CD14-positive monocyte (primary cell): ENCODE data around the gene DENND6B. TPM values are rescaled to one million over a fixed set of nuclear protein-coding genes. Genes with fewer than 3 reads are reported as not detected.

ENCODE experiments used
- DNase-seq, 3 donors: peaks; one replicate each; pipeline ENCODE4 v3.0.0-alpha.2; 2011 to 2022
- H2AFZ ChIP-seq: 2 replicates; pipeline ENCODE4 v1.6.0; 2012; ENCODE audit warnings: mild to moderate bottlenecking, low read depth, low read length, inconsistent platforms; ENCODE audit not compliant: insufficient read depth, poor library complexity, severe bottlenecking
- H3K27ac ChIP-seq, 2 donors: 1 replicate in 1 of 2; 2 replicates in 1 of 2; pipeline ENCODE4 v1.5.1; 2012 to 2013; ENCODE audit warnings: low read length in 2 of 2, control low read depth in 1 of 2, inconsistent platforms in 1 of 2, low read depth in 1 of 2, mild to moderate bottlenecking in 1 of 2
- H3K27me3 ChIP-seq, 2 donors: one replicate each; pipeline versions ENCODE4 v1.6.0 to v1.6.1; 2011 to 2013; ENCODE audit warnings: low read length in 2 of 2; ENCODE audit not compliant: control insufficient read depth in 2 of 2, insufficient read depth in 2 of 2
- H3K36me3 ChIP-seq, 2 donors: replicated peaks in 1 of 2; 1 replicate in 1 of 2; 2 replicates in 1 of 2; pipeline versions ENCODE4 v1.5.1 to v1.6.1; 2012 to 2013; ENCODE audit warnings: low read length in 2 of 2, control low read depth in 1 of 2, inconsistent platforms in 1 of 2, mild to moderate bottlenecking in 1 of 2; ENCODE audit not compliant: insufficient read depth in 2 of 2, control insufficient read depth in 1 of 2
- H3K4me1 ChIP-seq, 2 donors: 1 replicate in 1 of 2; 2 replicates in 1 of 2; pipeline versions ENCODE4 v1.5.1 to v1.6.1; 2012 to 2013; ENCODE audit warnings: low read length in 2 of 2, control low read depth in 1 of 2, inconsistent platforms in 1 of 2, mild to moderate bottlenecking in 1 of 2, moderate library complexity in 1 of 2; ENCODE audit not compliant: insufficient read depth in 2 of 2, control insufficient read depth in 1 of 2
- H3K4me2 ChIP-seq: replicated peaks from 2 replicates; pipeline ENCODE3; 2012; ENCODE audit warnings: low read length, moderate library complexity, mild to moderate bottlenecking; ENCODE audit not compliant: poor library complexity, severe bottlenecking; ENCODE audit errors: extremely low read depth
- H3K4me3 ChIP-seq, 3 experiments: fragments of 200-600 bp in 1 of 3; sonication (generic) in 1 of 3; replicated peaks in 1 of 3; 1 replicate in 2 of 3; 2 replicates in 1 of 3; pipeline ENCODE4 v1.5.1; 2011 to 2013; ENCODE audit warnings: low read length in 3 of 3, mild to moderate bottlenecking in 3 of 3, control low read depth in 2 of 3, low read depth in 2 of 3, inconsistent platforms in 1 of 3, moderate library complexity in 1 of 3
- H3K79me2 ChIP-seq: 2 replicates; pipeline ENCODE4 v1.6.0; 2012; ENCODE audit warnings: mild to moderate bottlenecking, control low read depth, inconsistent platforms, low read length, moderate library complexity; ENCODE audit not compliant: insufficient read depth
- H3K9ac ChIP-seq: 2 replicates; pipeline ENCODE4 v1.6.0; 2017; ENCODE audit warnings: low read length, mild to moderate bottlenecking; ENCODE audit not compliant: insufficient read depth, poor library complexity, severe bottlenecking
- H3K9me3 ChIP-seq, 2 donors: replicated peaks in 1 of 2; 1 replicate in 1 of 2; 2 replicates in 1 of 2; pipeline versions ENCODE4 v1.5.1 to v1.6.1; 2012 to 2013; ENCODE audit warnings: low read length in 2 of 2, control low read depth in 1 of 2; ENCODE audit not compliant: control insufficient read depth in 1 of 2, insufficient read depth in 1 of 2
- H4K20me1 ChIP-seq: 2 replicates; pipeline ENCODE4 v1.6.0; 2012; ENCODE audit warnings: mild to moderate bottlenecking, low read length, control low read depth, moderate library complexity; ENCODE audit not compliant: insufficient read depth
- H3K27ac Mint-ChIP-seq, 7 donors: one replicate each; pipeline ENCODE4 v1.8.0; 2020; ENCODE audit warnings: mild to moderate bottlenecking in 7 of 7, mixed read lengths in 7 of 7, moderate library complexity in 6 of 7, inconsistent platforms in 2 of 7
- H3K27me3 Mint-ChIP-seq, 3 donors: one replicate each; pipeline ENCODE4 v1.8.0; 2021 to 2022; ENCODE audit warnings: low read depth in 3 of 3, mild to moderate bottlenecking in 3 of 3, mixed read lengths in 3 of 3, moderate library complexity in 3 of 3, inconsistent platforms in 1 of 3
- H3K36me3 Mint-ChIP-seq, 2 donors: one replicate each; pipeline ENCODE4 v1.8.0; 2020; ENCODE audit warnings: mixed read lengths in 2 of 2, inconsistent platforms in 1 of 2, mild to moderate bottlenecking in 1 of 2
- H3K4me1 Mint-ChIP-seq: one replicate; pipeline ENCODE4 v1.8.0; 2020; ENCODE audit warnings: mild to moderate bottlenecking, mixed read lengths
- H3K4me3 Mint-ChIP-seq, 2 donors: one replicate each; pipeline ENCODE4 v1.8.0; 2020; ENCODE audit warnings: mild to moderate bottlenecking in 2 of 2, mixed read lengths in 2 of 2, moderate library complexity in 1 of 2
- H3K9me3 Mint-ChIP-seq, 7 donors: one replicate each; pipeline ENCODE4 v1.8.0; 2020 to 2022; ENCODE audit warnings: mixed read lengths in 7 of 7, mild to moderate bottlenecking in 6 of 7, moderate library complexity in 6 of 7, inconsistent platforms in 2 of 7
- CTCF ChIP-seq: fragments of 200-600 bp; IDR thresholded peaks from one replicate; pipeline ENCODE4 v1.8.0; 2022; ENCODE audit warnings: antibody characterized with exemption, mild to moderate bottlenecking
- WGBS: methylation state at CpG from one replicate; pipeline ENCODE4 v1.1.5; 2013; ENCODE audit warnings: missing lambda C conversion rate; ENCODE audit not compliant: insufficient coverage; 5-methylcytosine and 5-hydroxymethylcytosine counted together
- intact Hi-C, 2 donors: fragments of 100-400 bp; cut with micrococcal nuclease; formaldehyde crosslinking; loops; one replicate each; pipeline versions ENCODE4 v1.15.0 to v1.15.1; 2023
- polyA plus RNA-seq, 3 donors: library from polyadenylated mRNA; depleted of rRNA in 1 of 3; unstranded in 2 of 3; stranded (reverse) in 1 of 3; fragments of 300-500 nt in 2 of 3; fragments of >200 nt in 1 of 3; fragmentation: Illumina TruSeq in 2 of 3; gene quantifications; 1 replicate in 2 of 3; 2 replicates in 1 of 3; pipeline ENCODE4 v1.2.3, GENCODE V29; 2012 to 2021

The DENND6B gene
- polyA plus RNA-seq, 3 donors, result 1.7 to 10.6 (median 2.1) TPM

- H3K9ac ChIP-seq, result peak overlapping the region; percentile 93
- TF ChIP-seq CTCF, result no peak
- peak overlapping the region; percentile 56 to 90 (median 87) for H3K4me3 ChIP-seq
- peaks cover 37% of the 10 kb centered on the region for H3K79me2 ChIP-seq
- H4K20me1 ChIP-seq, result peaks cover 26% of the 10 kb centered on the region
- H3K36me3 ChIP-seq, result no peaks in the 10 kb centered on the region
- Mint-ChIP-seq H3K36me3 (peaks cover 0 to 5% of the 10 kb centered on the region in 2 donors), H3K4me3 (peak overlapping the region; percentile 57 to 62), H3K27ac (peak overlapping the region in 2 of 7 donors; percentile 64 to 87), H3K9me3 (no peaks in the 10 kb centered on the region), H3K4me1 (peaks cover 9% of the 10 kb centered on the region), H3K27me3 (peaks cover 2 to 4% (median 4%) of the 10 kb centered on the region in 3 donors)
- H2AFZ ChIP-seq, result peak overlapping the region; percentile 75
- intact Hi-C loops, result loop anchor here (2.0 to 5.0 kb wide), 2 partner anchors 66 to 99 kb away; partner anchors contain the start of gene TUBGCP6 (in 1 of the 2)
- 3% methylated on average over 6 of the region's 9 CpGs for WGBS
- H3K27me3 ChIP-seq, result no peaks in the 10 kb centered on the region
- DNase-seq, result no peak
- no peaks in the 10 kb centered on the region for H3K9me3 ChIP-seq
- peak overlapping the region; percentile 99 for H3K4me2 ChIP-seq
- peak overlapping the region in 1 of 2 donors; percentile 82 for H3K27ac ChIP-seq
- H3K4me1 ChIP-seq, result peaks cover 12 to 37% of the 10 kb centered on the region in 2 donors
Measured at GRCh38 chr22:50343541-50343935, 16.7 kb upstream of the DENND6B start.

GRCh38 chr22:50342651-50343540 lies 16.1 kb upstream of the DENND6B start, which contains the start of gene PPP6R2:
TSS of gene PPP6R2 (plus strand) at chr22:50343327. CDS start at chr22:50393909, 50,582 bp downstream.
- peak within 1 kb of the TSS in 1 of 2 donors; percentile 82 for H3K27ac ChIP-seq
- WGBS, result under 1% methylated on average over 78 of the region's 87 CpGs
- intact Hi-C loops, result loop anchor here (1.0 to 5.0 kb wide), 3 partner anchors 66 to 98 kb away; partner anchors contain the start of gene TUBGCP6 (in 1 of the 2)
- no peaks in the 10 kb centered on the region for H3K27me3 ChIP-seq
- H3K4me3 ChIP-seq, result peak within 1 kb of the TSS; percentile 56 to 90 (median 87)
- no peaks in the 10 kb centered on the region for H3K36me3 ChIP-seq
- H3K79me2 ChIP-seq, result peaks cover 30% of the 10 kb centered on the region
- H3K27me3 Mint-ChIP-seq, result peaks cover 2 to 4% (median 4%) of the 10 kb centered on the region in 3 donors
- H3K4me3 Mint-ChIP-seq, result peak within 1 kb of the TSS; percentile 77 to 80
- peaks cover 20% of the 10 kb centered on the region for H4K20me1 ChIP-seq
- peak; percentile 67 to 80 (median 67) for DNase-seq
- no peaks in the 10 kb centered on the region for H3K9me3 ChIP-seq
- H3K4me1 ChIP-seq, result peaks cover 12 to 31% of the 10 kb centered on the region in 2 donors
- H3K4me1 Mint-ChIP-seq, result peaks cover 9% of the 10 kb centered on the region
- no peaks in the 10 kb centered on the region for H3K9me3 Mint-ChIP-seq
- peak within 1 kb of the TSS; percentile 93 for H3K9ac ChIP-seq
- peak; percentile 66 for TF ChIP-seq CTCF
- peak within 1 kb of the TSS; percentile 99 for H3K4me2 ChIP-seq
- H3K27ac Mint-ChIP-seq, result peak within 1 kb of the TSS; percentile 60 to 87 (median 65)
- peaks cover 0 to 5% of the 10 kb centered on the region in 2 donors for H3K36me3 Mint-ChIP-seq
- H2AFZ ChIP-seq, result peak within 1 kb of the TSS; percentile 75
